ENCODE measurements around the gene MTHFD1.

GRCh38 chr14:64400829-64401459 lies 12.8 kb downstream of the MTHFD1 start:
- TF ChIP-seq MAX (IDR thresholded peaks at IDR 0.05; ENCODE audit: low read depth) (no peak), CTCF (IDR thresholded peaks at IDR 0.05) (no peak), EP300 (IDR thresholded peaks at IDR 0.05; ENCODE audit: borderline replicate concordance in 1 of 2, low read depth in 1 of 2, low read length in 1 of 2) (no peak), MXI1 (IDR thresholded peaks at IDR 0.05; ENCODE audit: low read depth, low read length) (no peak), ZBTB33 (IDR thresholded peaks at IDR 0.05; ENCODE audit: borderline replicate concordance, low read depth) (no peak), SMC3 (IDR thresholded peaks at IDR 0.05; ENCODE audit: low read depth, low read length) (no peak), TAF1 (IDR thresholded peaks at IDR 0.05; ENCODE audit: borderline replicate concordance, low read depth, low read length) (no peak), EZH2phosphoT487 (IDR thresholded peaks at IDR 0.05; ENCODE audit: borderline replicate concordance, low read depth) (no peak), RAD21 (IDR thresholded peaks at IDR 0.05; ENCODE audit: low read length) (no peak), CHD2 (IDR thresholded peaks at IDR 0.05; ENCODE audit: low read length, partially characterized antibody) (no peak), POLR2AphosphoS5 (IDR thresholded peaks at IDR 0.05; ENCODE audit: low read depth, low read length) (no peak), GABPA (IDR thresholded peaks at IDR 0.05; ENCODE audit: low read depth) (no peak), USF2 (IDR thresholded peaks at IDR 0.05; ENCODE audit: borderline replicate concordance, low read depth, low read length) (no peak)

All from SK-N-SH (cell line).